H1 (cell line): Measurements from ENCODE around the gene ARHGAP4.

ENCODE experiments used
- CBX5 ChIP-seq: fragments of 300-800, 300-1000 bp; sonication (generic); IDR thresholded peaks from 2 replicates; pipeline ENCODE4 v1.7.1; 2016; ENCODE audit warnings: antibody characterized with exemption, low read length, low read depth
- CTBP2 ChIP-seq: IDR thresholded peaks from 2 replicates; pipeline ENCODE4 v1.7.0; 2011; ENCODE audit warnings: borderline replicate concordance, mild to moderate bottlenecking, moderate library complexity, mixed read lengths, low read length; ENCODE audit not compliant: insufficient read depth, insufficient read length
- EP300 ChIP-seq, 2 experiments: IDR thresholded peaks; 1 replicate in 1 of 2; 2 replicates in 1 of 2; pipeline ENCODE4 v1.6.1; 2011 to 2012; ENCODE audit warnings: low read depth in 2 of 2, low read length in 2 of 2, mild to moderate bottlenecking in 2 of 2, borderline replicate concordance in 1 of 2, inconsistent platforms in 1 of 2, moderate library complexity in 1 of 2
- TF ChIP-seq, protein P1 (sequence below), 3 experiments: IDR thresholded peaks; 1 replicate in 2 of 3; 2 replicates in 1 of 3; pipeline versions ENCODE4 v1.5.1 to v1.6.1; 2011; ENCODE audit warnings: low read length in 3 of 3, mild to moderate bottlenecking in 3 of 3, inconsistent platforms in 2 of 3, low read depth in 1 of 3, moderate library complexity in 1 of 3; ENCODE audit not compliant: insufficient read depth in 1 of 3; ENCODE audit errors: control extremely low read depth in 1 of 3

DNA sequence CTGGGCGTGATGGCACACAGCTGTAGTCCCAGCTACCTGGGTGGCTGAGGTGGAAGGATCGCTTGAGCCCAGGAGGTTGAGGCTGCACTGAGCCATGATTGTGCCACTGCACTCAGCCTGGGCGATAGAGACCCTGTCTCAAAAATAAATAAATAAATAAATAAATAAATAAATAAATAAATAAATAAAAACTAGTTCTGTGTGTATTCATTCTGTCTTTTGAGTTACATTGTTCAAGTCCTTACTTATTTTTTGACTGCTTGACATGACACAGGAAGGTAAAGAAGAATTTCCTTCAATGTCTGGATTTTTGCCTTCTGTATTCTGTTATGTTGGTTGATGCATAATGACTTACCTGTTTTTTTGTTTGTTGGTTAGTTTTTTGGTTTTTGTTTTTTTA, 11.0 kb upstream of the ARHGAP4 start:
- TF ChIP-seq, protein P1, sequence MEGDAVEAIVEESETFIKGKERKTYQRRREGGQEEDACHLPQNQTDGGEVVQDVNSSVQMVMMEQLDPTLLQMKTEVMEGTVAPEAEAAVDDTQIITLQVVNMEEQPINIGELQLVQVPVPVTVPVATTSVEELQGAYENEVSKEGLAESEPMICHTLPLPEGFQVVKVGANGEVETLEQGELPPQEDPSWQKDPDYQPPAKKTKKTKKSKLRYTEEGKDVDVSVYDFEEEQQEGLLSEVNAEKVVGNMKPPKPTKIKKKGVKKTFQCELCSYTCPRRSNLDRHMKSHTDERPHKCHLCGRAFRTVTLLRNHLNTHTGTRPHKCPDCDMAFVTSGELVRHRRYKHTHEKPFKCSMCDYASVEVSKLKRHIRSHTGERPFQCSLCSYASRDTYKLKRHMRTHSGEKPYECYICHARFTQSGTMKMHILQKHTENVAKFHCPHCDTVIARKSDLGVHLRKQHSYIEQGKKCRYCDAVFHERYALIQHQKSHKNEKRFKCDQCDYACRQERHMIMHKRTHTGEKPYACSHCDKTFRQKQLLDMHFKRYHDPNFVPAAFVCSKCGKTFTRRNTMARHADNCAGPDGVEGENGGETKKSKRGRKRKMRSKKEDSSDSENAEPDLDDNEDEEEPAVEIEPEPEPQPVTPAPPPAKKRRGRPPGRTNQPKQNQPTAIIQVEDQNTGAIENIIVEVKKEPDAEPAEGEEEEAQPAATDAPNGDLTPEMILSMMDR (IDR thresholded peaks at IDR 0.05; ENCODE audit: control extremely low read depth in 1 of 3, insufficient read depth in 1 of 3, low read depth in 1 of 3, low read length in 3 of 3) = no peak
- TF ChIP-seq CTBP2 = no peak
- TF ChIP-seq EP300 (IDR thresholded peaks at IDR 0.05; ENCODE audit: borderline replicate concordance in 1 of 2, low read depth in 2 of 2, low read length in 2 of 2) = no peak
- no peak for TF ChIP-seq CBX5
